HG03575 (cell line): ENCODE data around the gene LMX1B.

ENCODE experiments used
- ATAC-seq: cut with Tn5 transposase; IDR thresholded peaks from one replicate; pipeline ENCODE4 v1.9.1; 2021; ENCODE audit not compliant: unreplicated experiment, insufficient number of reproducible peaks, low FRiP score; ENCODE audit errors: extremely low read depth

Gene LMX1B

DNA sequence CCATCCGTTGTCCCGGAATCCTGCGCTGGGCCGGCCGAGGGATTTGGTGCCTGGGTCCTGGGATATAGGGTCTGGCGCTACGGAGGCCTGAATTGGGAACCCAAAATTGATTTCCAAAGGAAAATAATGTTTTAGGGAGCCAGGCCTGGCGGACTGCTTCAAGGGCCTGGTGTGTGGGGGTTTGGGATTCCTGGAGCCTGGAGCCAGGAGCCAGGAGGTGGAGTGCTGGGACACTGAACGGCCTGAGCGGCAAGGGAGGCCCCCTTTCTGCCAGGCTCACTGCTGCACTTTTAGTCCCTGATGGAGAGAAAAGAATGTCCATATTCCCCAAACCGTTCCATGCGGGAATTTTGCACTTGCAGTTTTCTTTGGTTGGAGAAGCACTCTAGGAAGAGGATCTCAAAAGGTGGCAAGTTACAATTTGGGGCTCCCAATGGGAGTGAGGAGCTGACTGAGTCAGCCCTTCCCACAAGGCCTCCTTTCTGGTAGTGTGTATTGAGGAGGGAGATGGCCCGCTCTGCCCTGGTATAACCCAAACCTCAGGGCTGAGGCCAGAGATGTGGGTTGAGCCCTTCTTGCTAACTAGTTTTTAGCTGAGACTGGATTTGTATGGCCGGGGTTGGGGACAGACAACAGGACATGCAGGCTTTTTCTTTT, 2.2 kb downstream of the LMX1B start:
- no peak for ATAC-seq

DNA sequence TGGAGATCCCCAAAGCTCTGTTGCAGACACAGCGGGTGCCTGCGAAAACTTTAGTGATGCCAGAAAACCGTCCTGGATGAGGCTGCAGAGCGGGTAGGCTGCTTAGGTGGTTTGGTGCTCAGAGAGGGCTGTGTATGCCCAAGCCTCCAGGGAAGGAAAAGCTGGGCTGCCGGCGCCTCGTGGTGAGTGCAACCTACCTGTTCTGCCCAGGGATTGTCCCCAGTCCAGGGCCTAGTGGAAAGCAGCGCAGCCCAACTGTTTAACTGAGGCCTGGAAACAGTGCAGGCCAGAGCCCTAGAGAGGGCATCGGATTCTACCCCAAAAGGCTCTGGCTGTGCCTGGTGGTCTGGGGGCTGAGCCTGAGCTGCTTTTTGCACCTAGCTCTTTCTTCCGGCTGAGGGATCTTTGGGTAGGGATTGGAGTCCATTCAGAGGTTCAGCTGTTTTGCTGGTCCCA, 2.8 kb downstream of the LMX1B start:
- no peak for ATAC-seq

DNA sequence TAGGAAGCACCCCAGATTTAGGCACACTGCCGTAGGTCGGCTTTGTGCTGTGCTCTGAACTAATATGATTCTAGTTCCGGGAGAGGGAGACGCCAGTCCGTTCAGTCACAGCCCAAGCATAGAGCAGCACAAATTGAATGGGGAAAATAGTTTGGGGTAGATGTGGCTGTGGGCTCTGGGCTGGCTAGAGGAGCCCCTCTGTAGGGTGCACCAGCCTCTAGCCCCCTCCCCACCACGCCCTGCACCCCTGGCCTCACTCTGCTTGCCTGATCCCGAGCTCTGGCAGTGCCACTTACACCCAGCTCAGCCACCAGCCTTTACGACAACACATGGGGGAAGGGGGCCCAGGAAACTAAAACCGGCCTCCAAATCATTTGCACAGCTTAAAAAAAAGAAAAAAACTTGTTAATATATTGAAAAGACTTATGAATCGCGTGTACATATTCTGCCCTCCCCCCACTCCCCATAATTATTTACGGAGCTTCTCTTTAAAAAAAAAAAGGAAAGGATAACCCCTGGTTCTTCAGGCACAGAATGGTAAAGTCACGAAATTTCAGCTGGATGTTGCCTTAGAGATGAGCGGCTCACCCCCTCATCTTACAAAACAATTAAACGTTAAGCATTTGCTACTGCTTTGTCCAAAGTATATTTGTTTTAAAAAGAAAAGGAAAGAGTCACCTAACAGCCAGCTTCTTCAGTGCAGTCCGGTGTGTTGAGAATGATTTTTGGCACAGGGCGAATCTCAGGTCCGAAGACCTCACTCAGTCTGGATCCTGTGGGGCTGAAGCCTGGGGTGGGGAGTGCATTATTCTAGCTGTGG, 3.5 kb downstream of the LMX1B start:
- ATAC-seq, result no peak

DNA sequence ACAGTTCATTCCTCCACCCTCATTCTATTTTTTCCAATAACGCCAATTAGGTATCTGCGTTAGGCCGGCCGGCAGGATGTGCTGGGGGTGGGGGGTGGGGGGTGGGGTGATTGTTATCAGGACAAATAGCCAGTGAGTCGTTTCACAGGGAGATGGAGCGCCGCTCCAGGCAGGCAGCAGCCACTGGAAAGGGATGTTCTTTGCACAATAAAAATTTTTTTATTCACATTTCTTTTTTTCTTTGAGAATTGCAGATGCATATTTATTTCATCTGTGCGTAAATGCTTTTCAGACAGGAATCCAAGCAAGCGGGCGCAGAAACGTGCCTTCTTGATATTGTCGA, 4.1 kb downstream of the LMX1B start:
- no peak for ATAC-seq

DNA sequence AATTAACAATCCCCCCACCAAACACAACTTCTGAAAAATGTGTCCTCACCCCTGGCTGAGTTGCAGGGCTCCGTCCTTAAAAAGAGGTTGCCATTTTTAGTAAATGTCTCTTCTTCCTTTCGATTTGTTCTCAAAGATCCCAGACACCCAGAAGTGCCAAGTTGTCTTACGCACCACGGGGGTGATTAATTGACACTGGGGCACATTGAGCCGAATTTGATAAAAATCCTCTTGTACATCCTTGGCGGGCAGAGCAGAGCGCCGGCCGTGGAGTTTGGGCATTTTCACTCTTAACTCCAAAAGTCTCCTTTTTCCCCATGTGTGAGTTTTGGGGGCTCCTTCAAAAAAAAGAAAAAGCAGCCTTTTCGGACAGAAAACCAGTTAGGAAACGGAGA, 4.5 kb downstream of the LMX1B start:
- ATAC-seq, result no peak

DNA sequence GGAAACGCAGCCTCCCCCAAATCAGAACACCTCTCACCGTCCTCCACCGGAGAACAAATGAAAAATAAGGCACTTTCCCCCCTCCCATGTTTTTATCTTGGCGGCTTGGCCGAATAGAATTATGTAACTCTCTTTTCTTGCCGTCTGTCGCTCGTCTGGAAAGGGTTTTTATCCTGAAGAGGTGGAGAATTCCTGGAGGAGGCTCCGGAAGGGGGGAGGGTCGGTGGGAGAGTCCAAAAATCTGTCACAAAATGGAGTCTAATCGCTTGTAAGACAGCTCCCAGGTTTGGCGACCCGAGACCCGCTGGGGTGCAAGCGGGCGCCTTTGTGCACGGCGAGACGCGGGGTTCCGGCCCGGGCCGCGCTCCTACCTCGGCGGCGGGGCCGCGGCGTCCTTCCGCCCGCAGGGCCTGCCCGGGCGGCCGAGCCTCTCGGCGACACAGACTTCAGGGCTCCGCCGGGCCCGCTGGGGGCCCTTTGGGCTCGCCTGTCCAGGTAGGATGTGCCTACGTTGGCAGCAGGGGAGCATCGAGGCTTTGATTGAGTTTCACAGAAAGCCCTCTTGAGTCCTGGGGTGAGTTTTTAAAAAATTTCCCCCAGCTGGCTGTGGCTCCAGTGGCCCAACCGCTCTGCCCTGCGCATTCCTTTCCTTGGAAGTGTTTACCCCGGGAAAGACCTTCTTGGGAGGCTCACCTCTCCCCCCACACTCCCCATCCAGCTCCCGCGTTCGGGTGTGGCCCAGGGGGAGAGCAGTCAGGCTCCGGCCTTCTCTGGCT, 5.0 kb downstream of the LMX1B start:
- no peak for ATAC-seq

DNA sequence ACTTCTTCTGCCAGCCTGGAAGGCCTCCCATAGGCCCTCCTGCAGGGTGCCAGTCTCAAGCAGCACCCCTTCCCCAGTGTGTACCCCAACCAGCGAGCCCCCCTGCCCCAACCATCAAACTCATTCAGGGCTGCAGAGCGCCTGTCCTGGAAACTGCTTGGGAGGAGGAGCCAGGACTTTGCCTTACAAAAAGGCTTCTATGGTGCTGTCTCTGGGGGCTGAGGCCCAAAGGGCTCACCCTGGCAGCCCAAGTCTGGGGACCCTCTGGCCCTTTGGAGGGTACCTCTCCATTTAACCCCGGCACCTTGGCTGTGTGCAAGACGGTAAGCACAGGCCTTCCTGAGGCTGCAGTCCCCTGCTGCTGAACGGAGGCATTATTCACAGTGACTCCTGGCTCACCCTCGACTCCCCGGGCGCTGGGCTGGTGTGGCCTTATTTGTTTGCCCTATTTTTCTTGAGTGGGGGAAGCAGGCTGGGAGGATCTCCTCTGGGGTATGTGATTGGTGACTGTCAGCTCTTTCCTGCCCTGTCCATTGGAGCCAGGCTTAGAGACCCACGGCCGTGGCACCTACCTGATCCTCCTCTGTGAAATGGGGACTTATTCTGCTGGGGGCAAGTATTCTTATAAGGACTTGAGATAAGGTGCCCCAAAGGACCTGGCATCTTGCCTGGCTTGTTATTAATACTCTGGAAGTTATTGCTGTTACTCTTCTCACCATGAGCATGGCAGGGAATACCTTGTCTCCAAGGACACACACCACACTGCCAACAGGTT, 5.8 kb downstream of the LMX1B start:
- ATAC-seq, result no peak

DNA sequence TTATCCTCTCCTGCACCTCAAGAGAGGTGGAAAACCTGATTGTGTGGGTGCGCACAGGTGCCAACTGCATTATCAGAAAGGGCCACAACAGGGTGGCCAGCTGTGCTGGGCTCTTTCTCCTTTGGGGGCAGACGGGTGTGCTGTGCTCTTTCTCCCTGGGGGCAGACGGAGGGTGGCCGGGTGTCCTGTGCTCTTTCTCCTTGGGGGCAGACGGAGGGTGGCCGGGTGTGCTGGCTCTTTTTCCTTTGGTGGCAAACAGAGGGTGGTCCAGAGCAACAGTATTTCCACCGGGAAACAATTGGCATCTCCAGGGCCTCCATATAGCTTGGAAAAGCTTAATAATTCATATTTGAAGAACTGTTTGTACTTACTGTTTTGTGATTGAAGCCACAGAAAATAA, 6.8 kb downstream of the LMX1B start:
- no peak for ATAC-seq

DNA sequence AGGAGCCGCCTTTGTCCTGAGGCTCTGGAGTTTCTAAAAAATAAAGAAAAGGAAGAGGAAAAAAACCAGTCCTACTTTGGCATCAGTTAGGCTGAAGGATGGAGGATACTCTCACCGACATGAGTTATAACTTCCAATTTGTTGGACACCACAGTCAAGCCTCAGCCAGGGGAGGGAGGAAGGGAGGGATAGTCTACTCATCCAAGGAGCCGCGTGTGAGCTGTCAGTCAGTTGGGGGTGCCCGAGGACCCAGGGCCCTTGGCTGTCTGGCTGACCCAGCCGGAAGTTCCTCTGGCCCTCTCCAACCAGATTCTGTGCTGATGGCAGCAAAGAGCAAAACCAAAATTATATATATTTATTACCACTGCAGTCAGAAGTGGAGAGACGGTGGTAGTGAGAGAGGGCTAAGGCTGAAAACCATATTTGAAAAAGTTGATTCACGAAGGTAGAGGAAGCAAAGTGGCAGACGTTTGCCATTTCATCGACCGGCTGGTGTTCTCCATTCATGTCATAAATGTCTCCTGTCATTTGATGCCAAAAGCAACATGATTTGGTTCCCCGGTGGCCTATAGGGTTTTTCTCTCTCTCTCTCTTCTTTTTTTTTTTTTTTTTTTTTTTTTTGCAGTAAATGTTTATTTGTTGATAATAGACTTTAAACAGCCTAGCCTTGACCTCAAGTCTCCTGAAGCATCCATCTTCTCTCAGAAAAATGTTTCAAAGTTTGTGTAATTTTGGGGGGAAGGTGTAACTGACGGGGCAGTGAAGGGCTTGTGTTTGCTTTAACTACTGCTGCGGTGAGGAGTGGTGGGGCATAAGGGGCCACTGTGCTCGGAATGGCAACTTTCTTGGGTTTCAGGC, 7.6 kb downstream of the LMX1B start:
- ATAC-seq, result no peak

DNA sequence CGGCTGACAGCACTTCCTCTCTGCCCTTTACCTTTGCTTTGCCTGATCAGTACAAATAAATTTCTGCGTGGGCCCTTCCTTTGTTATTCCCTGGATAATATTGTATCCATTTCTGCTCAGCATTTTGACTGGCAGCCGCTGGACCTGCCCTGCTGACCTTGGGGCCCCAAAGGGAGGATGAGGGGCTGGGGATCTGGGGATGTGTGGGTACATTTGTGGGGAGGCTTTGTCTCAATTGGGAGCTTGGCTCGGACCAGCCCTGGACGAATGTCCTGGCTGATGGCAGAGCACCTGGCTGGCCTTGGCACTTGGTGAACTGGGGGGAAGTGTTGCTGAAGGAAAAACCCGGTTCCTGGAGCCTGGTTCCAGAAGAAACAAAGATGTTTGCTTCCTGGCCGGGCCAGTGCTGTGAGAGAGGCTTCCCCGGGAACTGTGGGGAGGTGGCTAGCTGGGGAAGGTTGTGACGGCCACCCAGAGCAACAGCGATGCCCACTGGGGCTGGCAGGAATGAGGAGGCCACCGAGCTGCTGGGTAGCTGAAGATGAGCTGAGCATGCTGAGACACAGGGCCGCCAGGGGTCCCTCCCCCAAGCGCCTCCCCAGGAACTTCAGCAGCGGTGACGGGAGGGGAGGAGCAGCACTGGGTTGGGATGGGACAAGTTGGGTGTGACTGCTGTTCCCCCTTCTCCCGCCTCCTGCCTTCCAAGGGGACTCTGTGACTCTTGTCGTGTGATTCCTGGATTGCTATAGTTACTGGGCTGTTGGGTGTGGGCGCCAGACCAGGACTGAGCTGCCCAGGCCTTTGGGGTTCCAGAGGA, 8.4 kb downstream of the LMX1B start:
- no peak for ATAC-seq

DNA sequence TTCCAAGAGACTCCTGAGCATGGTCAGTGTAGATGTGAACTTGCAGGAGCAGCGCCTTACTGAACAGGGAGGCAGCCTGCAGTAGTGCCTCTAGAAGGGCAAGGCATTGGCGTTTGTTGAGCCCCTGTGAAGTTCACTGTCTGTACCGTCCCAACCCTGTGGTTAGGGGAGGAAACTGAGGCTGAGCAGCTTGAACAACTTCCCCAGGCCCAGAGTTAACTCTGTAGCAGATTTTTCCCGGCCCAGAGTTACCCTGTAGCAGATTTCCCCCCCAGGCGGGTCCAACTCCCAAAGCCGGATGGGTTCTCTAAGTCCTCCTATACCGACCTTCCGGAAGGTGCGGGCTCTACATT, 9.6 kb downstream of the LMX1B start:
- no peak for ATAC-seq

DNA sequence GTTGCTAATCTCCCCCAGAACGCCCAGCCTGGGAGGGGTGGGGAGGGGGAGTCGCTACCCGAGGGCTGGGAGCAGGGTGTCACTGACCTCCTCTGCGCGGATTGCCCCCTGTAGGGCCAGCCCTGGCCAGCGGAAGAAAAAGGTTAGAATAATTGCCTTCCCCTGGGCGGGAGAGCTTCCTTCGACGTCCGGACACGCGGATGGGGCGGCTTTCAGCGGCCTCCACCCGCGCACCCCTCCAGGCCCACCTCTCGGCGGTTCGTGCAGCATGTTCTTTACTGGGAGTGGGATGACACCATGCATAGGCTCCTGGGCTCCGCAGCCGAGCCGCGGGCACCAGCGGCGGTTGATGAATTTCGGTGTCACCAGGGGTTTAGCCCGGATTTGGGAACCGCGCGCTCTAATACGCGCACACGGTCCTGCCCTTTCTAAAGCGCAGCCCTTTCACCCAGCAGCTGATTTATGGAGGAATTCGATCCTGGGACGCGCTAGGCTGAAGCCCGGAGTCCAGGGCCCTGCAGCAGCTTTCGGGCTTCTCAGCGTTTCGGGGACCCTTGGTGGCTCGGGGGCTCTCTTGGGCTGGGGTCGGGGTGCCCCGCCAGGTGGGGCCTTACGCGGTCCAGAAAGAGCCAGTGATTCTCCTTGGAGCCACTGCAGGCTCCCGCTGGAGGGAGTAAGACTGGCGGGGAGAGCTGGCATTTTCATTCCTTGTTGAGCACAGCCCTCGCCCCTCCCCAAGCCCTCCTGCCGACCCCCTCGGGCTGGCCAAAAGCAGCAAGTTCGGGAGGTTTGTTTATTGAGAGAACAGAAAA, 10.1 kb downstream of the LMX1B start:
- no peak for ATAC-seq

DNA sequence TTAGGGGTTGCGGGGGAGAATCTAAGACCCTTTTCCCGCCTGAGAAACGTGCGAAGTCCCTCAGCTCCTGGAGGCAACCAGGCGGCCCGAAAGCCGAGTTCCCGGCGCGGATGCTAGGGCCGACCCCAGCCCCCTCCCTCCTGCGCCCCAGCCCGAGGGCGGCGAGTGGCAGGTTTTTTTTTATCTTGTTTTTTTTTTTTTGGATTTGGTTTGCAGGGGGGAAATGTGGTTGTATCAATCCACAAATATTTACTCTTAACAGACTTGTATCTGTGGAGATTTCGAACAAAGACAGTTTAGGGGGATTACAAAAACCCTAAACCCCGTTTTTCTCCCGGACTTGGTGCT, 10.7 kb downstream of the LMX1B start:
- no peak for ATAC-seq

DNA sequence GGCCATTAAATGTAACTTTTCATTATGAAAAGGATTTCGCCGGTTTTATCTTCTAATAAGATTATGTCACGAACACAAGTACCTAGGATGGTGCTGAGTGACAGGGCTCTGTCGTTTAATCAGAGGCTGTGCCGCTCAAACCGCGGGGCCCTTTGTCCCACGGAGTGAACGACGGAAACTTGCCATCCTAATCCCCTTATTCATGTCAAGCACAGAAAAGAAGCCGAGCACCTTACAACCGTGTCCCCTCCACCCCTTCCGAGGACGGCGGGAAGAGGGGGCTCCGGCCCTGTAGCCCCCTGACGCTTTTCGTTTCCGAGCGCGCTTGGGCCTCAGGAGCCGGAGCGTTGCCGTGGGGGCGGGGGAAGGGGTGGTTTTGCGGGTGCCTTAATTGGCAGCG, 11.2 kb downstream of the LMX1B start:
- ATAC-seq, result no peak

DNA sequence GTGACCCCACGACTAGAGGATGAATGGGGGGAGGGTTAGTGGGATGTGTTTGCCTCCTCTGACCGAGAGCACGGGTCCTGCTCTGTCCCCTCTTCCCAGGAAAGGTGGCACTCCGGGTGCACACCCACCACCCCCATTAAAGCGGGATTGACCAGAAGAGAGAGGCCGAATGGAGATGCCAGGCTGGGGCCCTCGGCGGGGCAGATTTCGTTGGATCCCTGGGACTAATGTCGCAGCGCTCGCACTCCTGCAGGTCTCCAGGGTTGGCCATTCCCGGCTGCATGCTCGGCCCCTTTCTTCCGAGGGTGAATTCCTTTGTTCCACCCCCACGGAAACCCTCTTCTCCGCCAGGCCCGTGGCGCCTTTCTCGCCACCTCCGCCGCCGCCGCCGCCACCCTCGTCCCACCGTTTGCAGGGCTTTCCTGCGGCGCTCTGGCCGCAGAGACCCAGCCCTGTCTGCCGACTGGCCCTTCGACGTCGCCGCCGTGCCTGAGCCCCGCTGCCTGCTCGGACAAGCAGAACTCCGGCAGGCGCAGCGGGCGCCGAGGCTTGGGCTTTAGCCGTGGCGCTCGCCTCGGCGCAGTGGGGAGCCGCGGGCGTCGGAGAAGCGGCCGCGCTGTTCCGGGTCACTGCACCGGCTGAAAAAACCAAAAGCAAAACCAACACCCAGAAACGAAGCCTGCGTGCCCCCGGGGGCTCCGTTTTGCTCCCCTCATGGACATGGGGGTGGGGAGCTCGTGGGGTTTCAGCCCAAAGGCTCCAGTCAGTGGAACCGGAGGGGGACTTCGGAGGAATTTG, 11.8 kb downstream of the LMX1B start:
- ATAC-seq, result no peak

DNA sequence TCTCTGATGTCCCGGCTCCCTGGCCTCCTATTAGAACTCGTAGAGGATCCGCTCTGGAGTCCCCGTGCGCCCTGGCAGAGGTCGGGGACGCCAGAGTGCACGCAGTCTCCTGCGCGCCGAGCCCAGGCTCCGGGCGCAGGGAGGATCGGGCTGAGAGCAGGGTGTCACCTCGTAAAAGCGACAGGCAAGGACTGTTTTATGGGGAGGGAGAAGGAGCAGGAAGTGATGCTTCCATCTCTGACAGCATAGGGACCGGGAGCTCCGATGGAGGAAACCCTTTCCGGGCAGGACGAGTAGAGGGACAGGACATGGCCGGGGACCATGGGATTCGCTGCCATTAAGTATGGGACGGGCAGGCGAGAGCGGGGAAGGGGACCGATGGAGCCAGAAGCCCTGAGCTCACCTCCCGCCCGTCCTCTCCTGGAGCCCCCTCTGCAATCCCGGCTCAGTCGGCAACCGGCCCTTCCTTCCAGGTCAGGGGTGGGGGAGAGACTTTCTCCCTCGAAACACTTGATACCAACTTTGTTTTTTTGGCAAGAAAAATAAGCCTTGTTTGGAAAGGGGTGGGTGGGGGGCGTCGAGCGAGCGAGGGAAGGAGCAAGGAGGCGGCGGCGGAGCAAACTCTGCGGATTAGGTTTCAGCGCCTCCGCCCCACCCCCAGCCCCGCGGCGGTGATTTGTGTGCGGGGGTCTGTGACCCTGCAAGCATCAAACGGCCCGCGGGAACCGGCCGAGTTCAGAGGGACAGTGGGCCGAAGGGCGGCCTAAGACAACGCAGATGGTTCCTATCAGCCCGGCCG, 12.6 kb downstream of the LMX1B start:
- ATAC-seq, result no peak
